CD14-positive monocyte (primary cell): ENCODE data around the gene AFF2. TPM values are rescaled to one million over a fixed set of nuclear protein-coding genes. Genes with fewer than 3 reads are reported as not detected.

Source experiments
- DNase-seq, 3 donors: peaks; one replicate each; pipeline ENCODE4 v3.0.0-alpha.2; 2011 to 2022
- H2AFZ ChIP-seq: 2 replicates; pipeline ENCODE4 v1.6.0; 2012; ENCODE audit warnings: mild to moderate bottlenecking, low read depth, low read length, inconsistent platforms; ENCODE audit not compliant: insufficient read depth, poor library complexity, severe bottlenecking
- H3K27ac ChIP-seq, 2 donors: 1 replicate in 1 of 2; 2 replicates in 1 of 2; pipeline ENCODE4 v1.5.1; 2012 to 2013; ENCODE audit warnings: low read length in 2 of 2, control low read depth in 1 of 2, inconsistent platforms in 1 of 2, low read depth in 1 of 2, mild to moderate bottlenecking in 1 of 2
- H3K27me3 ChIP-seq, 2 donors: one replicate each; pipeline versions ENCODE4 v1.6.0 to v1.6.1; 2011 to 2013; ENCODE audit warnings: low read length in 2 of 2; ENCODE audit not compliant: control insufficient read depth in 2 of 2, insufficient read depth in 2 of 2
- H3K36me3 ChIP-seq, 2 donors: replicated peaks in 1 of 2; 1 replicate in 1 of 2; 2 replicates in 1 of 2; pipeline versions ENCODE4 v1.5.1 to v1.6.1; 2012 to 2013; ENCODE audit warnings: low read length in 2 of 2, control low read depth in 1 of 2, inconsistent platforms in 1 of 2, mild to moderate bottlenecking in 1 of 2; ENCODE audit not compliant: insufficient read depth in 2 of 2, control insufficient read depth in 1 of 2
- H3K4me1 ChIP-seq, 2 donors: 1 replicate in 1 of 2; 2 replicates in 1 of 2; pipeline versions ENCODE4 v1.5.1 to v1.6.1; 2012 to 2013; ENCODE audit warnings: low read length in 2 of 2, control low read depth in 1 of 2, inconsistent platforms in 1 of 2, mild to moderate bottlenecking in 1 of 2, moderate library complexity in 1 of 2; ENCODE audit not compliant: insufficient read depth in 2 of 2, control insufficient read depth in 1 of 2
- H3K4me2 ChIP-seq: replicated peaks from 2 replicates; pipeline ENCODE3; 2012; ENCODE audit warnings: low read length, moderate library complexity, mild to moderate bottlenecking; ENCODE audit not compliant: poor library complexity, severe bottlenecking; ENCODE audit errors: extremely low read depth
- H3K4me3 ChIP-seq, 3 experiments: fragments of 200-600 bp in 1 of 3; sonication (generic) in 1 of 3; replicated peaks in 1 of 3; 1 replicate in 2 of 3; 2 replicates in 1 of 3; pipeline ENCODE4 v1.5.1; 2011 to 2013; ENCODE audit warnings: low read length in 3 of 3, mild to moderate bottlenecking in 3 of 3, control low read depth in 2 of 3, low read depth in 2 of 3, inconsistent platforms in 1 of 3, moderate library complexity in 1 of 3
- H3K79me2 ChIP-seq: 2 replicates; pipeline ENCODE4 v1.6.0; 2012; ENCODE audit warnings: mild to moderate bottlenecking, control low read depth, inconsistent platforms, low read length, moderate library complexity; ENCODE audit not compliant: insufficient read depth
- H3K9ac ChIP-seq: 2 replicates; pipeline ENCODE4 v1.6.0; 2017; ENCODE audit warnings: low read length, mild to moderate bottlenecking; ENCODE audit not compliant: insufficient read depth, poor library complexity, severe bottlenecking
- H3K9me3 ChIP-seq, 2 donors: replicated peaks in 1 of 2; 1 replicate in 1 of 2; 2 replicates in 1 of 2; pipeline versions ENCODE4 v1.5.1 to v1.6.1; 2012 to 2013; ENCODE audit warnings: low read length in 2 of 2, control low read depth in 1 of 2; ENCODE audit not compliant: control insufficient read depth in 1 of 2, insufficient read depth in 1 of 2
- H4K20me1 ChIP-seq: 2 replicates; pipeline ENCODE4 v1.6.0; 2012; ENCODE audit warnings: mild to moderate bottlenecking, low read length, control low read depth, moderate library complexity; ENCODE audit not compliant: insufficient read depth
- H3K27ac Mint-ChIP-seq, 7 donors: one replicate each; pipeline ENCODE4 v1.8.0; 2020; ENCODE audit warnings: mild to moderate bottlenecking in 7 of 7, mixed read lengths in 7 of 7, moderate library complexity in 6 of 7, inconsistent platforms in 2 of 7
- H3K27me3 Mint-ChIP-seq, 3 donors: one replicate each; pipeline ENCODE4 v1.8.0; 2021 to 2022; ENCODE audit warnings: low read depth in 3 of 3, mild to moderate bottlenecking in 3 of 3, mixed read lengths in 3 of 3, moderate library complexity in 3 of 3, inconsistent platforms in 1 of 3
- H3K36me3 Mint-ChIP-seq, 2 donors: one replicate each; pipeline ENCODE4 v1.8.0; 2020; ENCODE audit warnings: mixed read lengths in 2 of 2, inconsistent platforms in 1 of 2, mild to moderate bottlenecking in 1 of 2
- H3K4me1 Mint-ChIP-seq: one replicate; pipeline ENCODE4 v1.8.0; 2020; ENCODE audit warnings: mild to moderate bottlenecking, mixed read lengths
- H3K4me3 Mint-ChIP-seq, 2 donors: one replicate each; pipeline ENCODE4 v1.8.0; 2020; ENCODE audit warnings: mild to moderate bottlenecking in 2 of 2, mixed read lengths in 2 of 2, moderate library complexity in 1 of 2
- H3K9me3 Mint-ChIP-seq, 7 donors: one replicate each; pipeline ENCODE4 v1.8.0; 2020 to 2022; ENCODE audit warnings: mixed read lengths in 7 of 7, mild to moderate bottlenecking in 6 of 7, moderate library complexity in 6 of 7, inconsistent platforms in 2 of 7
- CTCF ChIP-seq: fragments of 200-600 bp; IDR thresholded peaks from one replicate; pipeline ENCODE4 v1.8.0; 2022; ENCODE audit warnings: antibody characterized with exemption, mild to moderate bottlenecking
- WGBS: methylation state at CpG from one replicate; pipeline ENCODE4 v1.1.5; 2013; ENCODE audit warnings: missing lambda C conversion rate; ENCODE audit not compliant: insufficient coverage; 5-methylcytosine and 5-hydroxymethylcytosine counted together
- intact Hi-C, 2 donors: fragments of 100-400 bp; cut with micrococcal nuclease; formaldehyde crosslinking; loops; one replicate each; pipeline versions ENCODE4 v1.15.0 to v1.15.1; 2023
- polyA plus RNA-seq, 3 donors: library from polyadenylated mRNA; depleted of rRNA in 1 of 3; unstranded in 2 of 3; stranded (reverse) in 1 of 3; fragments of 300-500 nt in 2 of 3; fragments of >200 nt in 1 of 3; fragmentation: Illumina TruSeq in 2 of 3; gene quantifications; 1 replicate in 2 of 3; 2 replicates in 1 of 3; pipeline ENCODE4 v1.2.3, GENCODE V29; 2012 to 2021

AFF2 gene
- polyA plus RNA-seq, 3 donors = 0.07 to 1.1 (median 0.70) TPM

DNA sequence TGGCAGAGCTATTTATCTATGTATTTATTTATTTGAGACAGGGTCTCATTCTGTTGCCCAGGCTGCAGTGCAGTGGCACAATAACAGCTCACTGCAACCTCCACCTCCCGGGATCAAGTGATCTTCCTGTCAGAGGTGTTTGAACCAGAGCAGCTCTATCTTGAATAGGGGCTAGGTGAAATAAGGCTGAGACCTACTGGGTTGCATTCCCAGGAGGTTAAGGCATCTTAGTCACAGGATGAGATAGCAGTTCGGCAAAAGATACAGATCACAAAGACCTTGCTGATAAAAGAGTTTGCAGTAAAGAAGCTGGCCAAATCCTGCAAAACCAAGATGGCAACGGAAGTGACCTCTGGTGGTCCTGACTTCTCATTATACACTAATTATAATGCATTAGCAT lies 501.9 kb downstream of the AFF2 start:
- intact Hi-C loops = no loop called here
- WGBS = no CpG with 5 or more reads among the region's 3 CpGs

GRCh38 chrX:149003863-149004660 lies 503.6 kb downstream of the AFF2 start:
- H3K4me1 Mint-ChIP-seq = no peaks in the 10 kb centered on the region
- no peaks in the 10 kb centered on the region for H3K9me3 Mint-ChIP-seq
- Histone ChIP-seq H2AFZ (no peak overlapping the region), H3K27ac (no peak overlapping the region), H3K27me3 (no peaks in the 10 kb centered on the region), H3K4me3 (no peak overlapping the region), H4K20me1 (no peaks in the 10 kb centered on the region), H3K9me3 (no peaks in the 10 kb centered on the region), H3K4me1 (no peaks in the 10 kb centered on the region), H3K79me2 (no peaks in the 10 kb centered on the region), H3K36me3 (no peaks in the 10 kb centered on the region), H3K9ac (no peak overlapping the region), H3K4me2 (no peak overlapping the region)
- no peaks in the 10 kb centered on the region for H3K27me3 Mint-ChIP-seq
- DNase-seq = no peak
- H3K36me3 Mint-ChIP-seq = no peaks in the 10 kb centered on the region
- no CpG with 5 or more reads among the region's 5 CpGs for WGBS
- H3K27ac Mint-ChIP-seq = no peak overlapping the region
- intact Hi-C loops = no loop called here
- TF ChIP-seq CTCF = no peak
- H3K4me3 Mint-ChIP-seq = no peak overlapping the region

More for the DNA sequence above, 501.9 kb downstream of the AFF2 start:
- Histone ChIP-seq H3K79me2 (no peaks in the 10 kb centered on the region), H3K27ac (no peak overlapping the region), H4K20me1 (no peaks in the 10 kb centered on the region), H3K27me3 (no peaks in the 10 kb centered on the region), H3K36me3 (no peaks in the 10 kb centered on the region), H3K9me3 (no peaks in the 10 kb centered on the region), H3K4me3 (no peak overlapping the region), H3K4me2 (no peak overlapping the region), H3K9ac (no peak overlapping the region), H3K4me1 (no peaks in the 10 kb centered on the region), H2AFZ (no peak overlapping the region)
- Mint-ChIP-seq H3K36me3 (no peaks in the 10 kb centered on the region), H3K27me3 (no peaks in the 10 kb centered on the region), H3K4me3 (no peak overlapping the region), H3K9me3 (no peaks in the 10 kb centered on the region), H3K4me1 (no peaks in the 10 kb centered on the region), H3K27ac (no peak overlapping the region)
- DNase-seq = no peak
- no peak for TF ChIP-seq CTCF
